ENCODE data around the gene SLIT3. TPM values are rescaled to one million over a fixed set of nuclear protein-coding genes. Genes with fewer than 3 reads are reported as not detected.

SLIT3 gene
- total RNA-seq, 4 donors from 2014 or later, result 6.8 to 23.1 (median 13.3) TPM

DNA sequence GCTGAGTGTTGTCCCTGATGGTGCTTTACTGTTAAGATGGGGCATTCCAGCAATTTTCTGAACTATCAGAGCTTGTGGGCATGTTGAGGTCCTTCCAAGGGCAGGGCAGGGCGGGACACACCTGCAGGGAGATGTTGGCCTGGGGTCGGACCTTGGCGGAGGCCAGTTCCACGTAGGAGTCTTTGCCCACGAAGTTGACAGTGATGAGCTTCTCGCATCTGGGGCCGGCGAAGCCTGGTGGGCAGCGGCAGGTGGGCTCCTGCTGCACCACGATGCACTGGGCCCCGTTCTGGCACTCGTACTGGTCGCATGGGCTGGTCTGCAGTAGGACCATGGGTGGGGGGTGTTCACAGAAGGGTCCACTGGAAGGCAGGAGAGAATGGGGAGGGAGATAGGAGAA is 615.4 kb downstream of the SLIT3 start:
- H3K4me3 ChIP-seq, result no peak overlapping the region
- no peak overlapping the region for H3K27ac ChIP-seq
- peaks cover 0 to 21% (median 0%) of the 10 kb centered on the region in 4 donors for H3K4me1 ChIP-seq
- H3K9me3 ChIP-seq, result no peaks in the 10 kb centered on the region
- H3K36me3 ChIP-seq, result no peaks in the 10 kb centered on the region
- no peak for DNase-seq
- TF ChIP-seq, protein P1, sequence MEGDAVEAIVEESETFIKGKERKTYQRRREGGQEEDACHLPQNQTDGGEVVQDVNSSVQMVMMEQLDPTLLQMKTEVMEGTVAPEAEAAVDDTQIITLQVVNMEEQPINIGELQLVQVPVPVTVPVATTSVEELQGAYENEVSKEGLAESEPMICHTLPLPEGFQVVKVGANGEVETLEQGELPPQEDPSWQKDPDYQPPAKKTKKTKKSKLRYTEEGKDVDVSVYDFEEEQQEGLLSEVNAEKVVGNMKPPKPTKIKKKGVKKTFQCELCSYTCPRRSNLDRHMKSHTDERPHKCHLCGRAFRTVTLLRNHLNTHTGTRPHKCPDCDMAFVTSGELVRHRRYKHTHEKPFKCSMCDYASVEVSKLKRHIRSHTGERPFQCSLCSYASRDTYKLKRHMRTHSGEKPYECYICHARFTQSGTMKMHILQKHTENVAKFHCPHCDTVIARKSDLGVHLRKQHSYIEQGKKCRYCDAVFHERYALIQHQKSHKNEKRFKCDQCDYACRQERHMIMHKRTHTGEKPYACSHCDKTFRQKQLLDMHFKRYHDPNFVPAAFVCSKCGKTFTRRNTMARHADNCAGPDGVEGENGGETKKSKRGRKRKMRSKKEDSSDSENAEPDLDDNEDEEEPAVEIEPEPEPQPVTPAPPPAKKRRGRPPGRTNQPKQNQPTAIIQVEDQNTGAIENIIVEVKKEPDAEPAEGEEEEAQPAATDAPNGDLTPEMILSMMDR (IDR thresholded peaks at IDR 0.05), result no peak
- no peak for TF ChIP-seq POLR2A (IDR thresholded peaks at IDR 0.05)
- H3K27me3 ChIP-seq, result no peaks in the 10 kb centered on the region

DNA sequence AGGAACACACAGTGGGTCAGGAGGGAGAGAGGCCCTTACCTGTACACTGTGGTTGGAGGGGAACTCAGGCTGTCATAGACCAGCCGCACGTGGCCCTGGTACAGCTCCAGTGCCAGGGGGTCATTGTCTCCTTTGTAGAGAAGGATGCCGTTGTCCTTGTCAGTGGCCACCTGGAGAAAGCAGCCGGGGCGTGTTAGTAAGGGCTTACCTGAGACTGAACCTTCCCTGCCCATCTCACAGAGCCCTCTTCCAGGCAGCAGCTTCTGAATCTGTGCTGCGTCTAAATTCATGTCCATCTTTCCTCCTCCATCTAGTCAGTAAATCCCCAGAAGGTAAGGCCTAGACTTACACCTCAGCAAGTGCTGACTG is 617.0 kb downstream of the SLIT3 start:
- Histone ChIP-seq H3K36me3 (no peaks in the 10 kb centered on the region), H3K27ac (no peak overlapping the region), H3K27me3 (no peaks in the 10 kb centered on the region), H3K4me1 (peaks cover 0 to 21% (median 0%) of the 10 kb centered on the region in 4 donors), H3K9me3 (no peaks in the 10 kb centered on the region), H3K4me3 (no peak overlapping the region)
- no peak for DNase-seq
- no peak for TF ChIP-seq POLR2A (IDR thresholded peaks at IDR 0.05)
- TF ChIP-seq, protein P1 (IDR thresholded peaks at IDR 0.05), result no peak

DNA sequence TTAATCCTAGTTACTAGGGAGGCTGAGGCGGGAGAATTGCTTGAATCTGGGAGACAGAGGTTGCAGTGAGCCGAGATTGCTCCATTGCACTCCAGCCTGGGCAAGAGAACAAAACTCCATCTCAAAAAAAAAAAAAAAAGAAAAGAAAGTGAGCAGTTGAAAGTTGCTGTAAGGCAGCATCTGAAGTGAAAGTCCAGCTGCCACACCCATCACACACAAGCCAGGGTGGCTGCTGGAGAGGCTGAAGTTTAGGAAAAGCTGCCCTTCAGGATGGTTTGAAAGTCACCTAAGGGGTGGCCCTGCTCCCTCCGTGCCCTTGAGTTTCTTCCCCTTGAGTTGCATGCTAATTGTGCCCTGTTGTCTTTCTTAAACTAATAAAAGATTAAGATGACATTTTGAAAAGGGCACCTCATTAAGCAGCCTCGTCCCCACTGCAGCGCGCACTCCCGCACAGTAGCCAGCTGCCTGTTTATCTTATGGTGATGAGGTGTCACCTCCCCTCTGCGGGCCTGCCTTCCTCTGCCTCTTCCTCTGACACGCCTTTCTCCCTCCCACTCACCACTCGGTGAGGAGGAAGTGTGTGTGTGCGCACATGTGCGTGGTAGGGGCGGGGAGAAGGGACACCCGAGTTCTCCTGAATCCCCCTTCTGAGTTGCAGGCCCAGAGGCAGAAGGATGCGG is 617.6 kb downstream of the SLIT3 start:
- Histone ChIP-seq H3K27ac (no peak overlapping the region), H3K9me3 (no peaks in the 10 kb centered on the region), H3K36me3 (no peaks in the 10 kb centered on the region), H3K27me3 (no peaks in the 10 kb centered on the region), H3K4me3 (no peak overlapping the region), H3K4me1 (peaks cover 0 to 21% (median 0%) of the 10 kb centered on the region in 4 donors)
- TF ChIP-seq, protein P1 (IDR thresholded peaks at IDR 0.05), result no peak
- TF ChIP-seq POLR2A (IDR thresholded peaks at IDR 0.05), result no peak
- no peak for DNase-seq

DNA sequence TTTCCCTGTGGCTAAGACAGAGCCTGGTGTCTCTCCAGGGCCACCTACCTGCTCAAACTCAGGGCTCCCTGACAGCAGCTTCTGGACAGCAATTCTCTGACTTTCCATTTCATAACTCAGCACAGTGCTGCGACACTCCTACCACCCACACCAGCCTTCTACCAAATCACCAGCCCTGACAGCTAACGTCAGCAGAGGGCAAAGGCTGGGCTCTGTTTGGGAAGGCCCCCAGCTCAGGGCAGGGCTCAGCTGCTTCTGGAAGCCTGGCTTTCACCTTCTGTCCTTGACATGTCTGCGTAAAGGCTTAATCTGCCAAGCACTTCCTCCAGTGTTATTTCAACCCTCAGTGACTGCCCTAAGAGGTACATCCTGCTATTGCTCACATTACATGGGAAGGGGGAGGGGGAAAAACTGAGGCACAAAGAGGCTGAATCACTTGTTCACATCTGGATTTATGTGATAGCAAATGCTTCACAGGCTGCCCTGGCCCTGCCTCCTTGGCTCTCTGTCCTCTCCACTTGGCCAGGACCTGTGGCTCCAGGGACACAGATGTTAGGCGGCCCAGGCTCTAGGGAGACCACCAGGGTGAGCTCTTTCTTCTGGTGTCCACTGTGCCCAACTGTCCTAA is 619.3 kb downstream of the SLIT3 start:
- DNase-seq, result peak in 1 of 3 donors; percentile 54
- no peaks in the 10 kb centered on the region for H3K36me3 ChIP-seq
- peak overlapping the region in 2 of 4 donors; percentile 38 to 43 for H3K27ac ChIP-seq
- H3K27me3 ChIP-seq, result no peaks in the 10 kb centered on the region
- H3K4me1 ChIP-seq, result peaks cover 0 to 21% (median 0%) of the 10 kb centered on the region in 4 donors
- TF ChIP-seq POLR2A (IDR thresholded peaks at IDR 0.05), result no peak
- H3K4me3 ChIP-seq, result no peak overlapping the region
- H3K9me3 ChIP-seq, result no peaks in the 10 kb centered on the region

DNA sequence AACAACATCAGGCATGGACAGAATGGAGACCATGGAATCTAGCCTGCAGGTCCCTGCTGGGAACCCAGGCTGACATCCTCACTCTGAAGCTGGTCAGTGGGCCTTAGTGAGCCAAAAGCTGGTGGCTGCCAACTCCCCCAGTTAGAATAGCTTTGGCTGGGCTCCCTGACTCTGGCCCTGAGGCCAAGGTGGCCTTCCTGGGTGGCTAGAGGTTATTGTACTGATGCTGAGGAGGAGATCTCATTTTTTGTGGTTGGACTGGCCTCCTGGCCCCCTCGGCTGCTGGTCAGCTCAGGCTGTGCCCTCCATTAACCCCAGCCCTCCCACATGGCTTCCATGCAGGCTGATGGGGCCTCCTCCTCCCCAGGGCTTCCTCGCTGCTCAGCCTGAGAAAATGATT is 620.5 kb downstream of the SLIT3 start:
- Histone ChIP-seq H3K36me3 (no peaks in the 10 kb centered on the region), H3K4me3 (no peak overlapping the region), H3K27me3 (no peaks in the 10 kb centered on the region), H3K9me3 (no peaks in the 10 kb centered on the region), H3K4me1 (peaks cover 0 to 21% (median 0%) of the 10 kb centered on the region in 4 donors), H3K27ac (no peak overlapping the region)
- no peak for DNase-seq
- TF ChIP-seq POLR2A (IDR thresholded peaks at IDR 0.05), result no peak
- TF ChIP-seq, protein P1 (IDR thresholded peaks at IDR 0.05), result no peak

DNA sequence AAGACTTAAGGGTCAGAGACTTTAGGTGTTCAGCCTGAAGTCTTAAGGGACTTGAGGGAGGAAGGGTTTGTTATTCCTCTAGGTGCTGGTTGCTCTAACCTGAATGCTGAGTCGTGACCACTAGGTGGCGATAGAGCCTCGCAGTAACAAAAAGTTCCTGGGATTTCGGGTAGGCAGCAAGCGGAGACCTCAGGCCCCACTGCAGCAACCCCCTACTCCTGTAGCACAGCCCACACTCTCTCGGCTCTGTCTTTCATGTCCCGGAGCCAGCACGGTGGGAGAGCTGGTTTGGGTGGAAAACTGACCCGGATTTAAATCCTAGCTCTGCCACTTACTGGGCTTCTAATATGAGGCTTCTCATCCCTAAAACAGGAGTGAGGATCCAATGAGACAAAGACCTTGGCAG is 621.4 kb downstream of the SLIT3 start:
- peak; percentile 58 to 87 (median 70) for DNase-seq
- TF ChIP-seq, protein P1 (IDR thresholded peaks at IDR 0.05), result peak; percentile 56 to 90 (median 82)
- no peak for TF ChIP-seq POLR2A (IDR thresholded peaks at IDR 0.05)
- Histone ChIP-seq H3K36me3 (no peaks in the 10 kb centered on the region), H3K4me3 (no peak overlapping the region), H3K27ac (no peak overlapping the region), H3K9me3 (no peaks in the 10 kb centered on the region), H3K4me1 (peaks cover 0 to 18% (median 0%) of the 10 kb centered on the region in 4 donors), H3K27me3 (no peaks in the 10 kb centered on the region)

Data from Peyer's patch (tissue), 4 donors.